ENCODE data around the gene MAP3K8. TPM values are rescaled to one million over a fixed set of nuclear protein-coding genes. Genes with fewer than 3 reads are reported as not detected.

MAP3K8 gene
- total RNA-seq, 2 donors from 2014 or later = 10.2 to 11.7 TPM

- DNase-seq = no peak
- no peaks in the 10 kb centered on the region for H3K9me3 Mint-ChIP-seq
- Histone ChIP-seq H3K9ac (ENCODE audit: extremely low read depth, low read length, poor library complexity, severe bottlenecking) (no peak overlapping the region), H3K27me3 (ENCODE audit: control insufficient read depth, insufficient read depth, low read length, poor library complexity, severe bottlenecking) (no peaks in the 10 kb centered on the region), H3K4me3 (ENCODE audit: low read length) (no peak overlapping the region), H3K4me1 (ENCODE audit: control insufficient read depth, insufficient read depth, low read length) (no peaks in the 10 kb centered on the region), H3K9me3 (ENCODE audit: control insufficient read depth, low read length) (no peaks in the 10 kb centered on the region), H3K36me3 (ENCODE audit: control insufficient read depth, insufficient read depth, low read length) (peaks cover 50% of the 10 kb centered on the region), H3K27ac (ENCODE audit: low read depth, low read length) (no peak overlapping the region)
- TF ChIP-seq, protein P1, sequence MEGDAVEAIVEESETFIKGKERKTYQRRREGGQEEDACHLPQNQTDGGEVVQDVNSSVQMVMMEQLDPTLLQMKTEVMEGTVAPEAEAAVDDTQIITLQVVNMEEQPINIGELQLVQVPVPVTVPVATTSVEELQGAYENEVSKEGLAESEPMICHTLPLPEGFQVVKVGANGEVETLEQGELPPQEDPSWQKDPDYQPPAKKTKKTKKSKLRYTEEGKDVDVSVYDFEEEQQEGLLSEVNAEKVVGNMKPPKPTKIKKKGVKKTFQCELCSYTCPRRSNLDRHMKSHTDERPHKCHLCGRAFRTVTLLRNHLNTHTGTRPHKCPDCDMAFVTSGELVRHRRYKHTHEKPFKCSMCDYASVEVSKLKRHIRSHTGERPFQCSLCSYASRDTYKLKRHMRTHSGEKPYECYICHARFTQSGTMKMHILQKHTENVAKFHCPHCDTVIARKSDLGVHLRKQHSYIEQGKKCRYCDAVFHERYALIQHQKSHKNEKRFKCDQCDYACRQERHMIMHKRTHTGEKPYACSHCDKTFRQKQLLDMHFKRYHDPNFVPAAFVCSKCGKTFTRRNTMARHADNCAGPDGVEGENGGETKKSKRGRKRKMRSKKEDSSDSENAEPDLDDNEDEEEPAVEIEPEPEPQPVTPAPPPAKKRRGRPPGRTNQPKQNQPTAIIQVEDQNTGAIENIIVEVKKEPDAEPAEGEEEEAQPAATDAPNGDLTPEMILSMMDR (conservative IDR thresholded peaks at IDR 0.05) = no peak
- WGBS, 2 experiments (ENCODE audit: insufficient coverage in 1 of 2, insufficient read length in 1 of 2) = 83 to 94% methylated on average over 4 of the region's 4 CpGs
- peaks cover 4% of the 10 kb centered on the region for H3K4me1 Mint-ChIP-seq
- no peak overlapping the region for H3K27ac Mint-ChIP-seq
- H3K4me3 Mint-ChIP-seq = no peak overlapping the region
- no peaks in the 10 kb centered on the region for H3K27me3 Mint-ChIP-seq (ENCODE audit: insufficient read depth)
- peaks cover 31% of the 10 kb centered on the region for H3K36me3 Mint-ChIP-seq (ENCODE audit: low read depth)
Measured at GRCh38 chr10:30462513-30462912, 28.5 kb downstream of the MAP3K8 start.

DNA sequence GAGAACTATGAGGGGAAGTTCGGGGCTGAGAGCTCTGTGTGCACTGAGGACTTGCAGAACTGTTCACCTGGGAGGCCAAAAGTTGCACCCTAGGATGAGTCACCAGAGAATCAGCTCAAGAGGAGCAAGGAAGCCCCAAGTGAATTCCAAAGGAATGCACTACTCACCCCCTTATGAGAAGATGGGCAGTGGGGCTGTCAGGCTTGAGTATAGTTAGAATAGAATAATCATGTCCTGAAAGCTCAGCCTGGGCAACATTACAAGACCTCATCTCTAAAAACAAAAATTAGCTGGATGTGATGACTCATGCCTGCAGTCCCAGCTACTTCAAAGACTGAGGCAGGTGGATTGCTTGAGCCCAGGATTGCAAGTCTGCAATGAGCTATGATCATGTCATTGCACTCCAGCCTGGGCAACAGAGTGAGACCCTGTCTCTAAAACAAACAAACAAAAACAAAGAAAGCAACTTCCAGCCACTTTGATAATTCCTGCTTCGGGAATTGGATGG lies 30.0 kb downstream of the MAP3K8 start:
- no peaks in the 10 kb centered on the region for H3K4me1 ChIP-seq (ENCODE audit: control insufficient read depth, insufficient read depth, low read length)
- H3K4me3 ChIP-seq (ENCODE audit: low read length) = no peak overlapping the region
- no peaks in the 10 kb centered on the region for H3K9me3 ChIP-seq (ENCODE audit: control insufficient read depth, low read length)
- no peak overlapping the region for H3K27ac Mint-ChIP-seq
- H3K4me3 Mint-ChIP-seq = no peak overlapping the region
- no peaks in the 10 kb centered on the region for H3K4me1 Mint-ChIP-seq
- no peaks in the 10 kb centered on the region for H3K27me3 ChIP-seq (ENCODE audit: control insufficient read depth, insufficient read depth, low read length, poor library complexity, severe bottlenecking)
- TF ChIP-seq, protein P1 (conservative IDR thresholded peaks at IDR 0.05) = no peak
- no peak overlapping the region for H3K9ac ChIP-seq (ENCODE audit: extremely low read depth, low read length, poor library complexity, severe bottlenecking)
- H3K9me3 Mint-ChIP-seq = no peaks in the 10 kb centered on the region
- H3K36me3 ChIP-seq (ENCODE audit: control insufficient read depth, insufficient read depth, low read length) = peaks cover 35% of the 10 kb centered on the region
- no peak overlapping the region for H3K27ac ChIP-seq (ENCODE audit: low read depth, low read length)
- no peak for DNase-seq
- H3K36me3 Mint-ChIP-seq (ENCODE audit: low read depth) = peaks cover 23% of the 10 kb centered on the region
- 86 to 88% methylated on average over 2 of the region's 2 CpGs for WGBS, 2 experiments (ENCODE audit: insufficient coverage in 1 of 2, insufficient read length in 1 of 2)
- H3K27me3 Mint-ChIP-seq (ENCODE audit: insufficient read depth) = no peaks in the 10 kb centered on the region

DNA sequence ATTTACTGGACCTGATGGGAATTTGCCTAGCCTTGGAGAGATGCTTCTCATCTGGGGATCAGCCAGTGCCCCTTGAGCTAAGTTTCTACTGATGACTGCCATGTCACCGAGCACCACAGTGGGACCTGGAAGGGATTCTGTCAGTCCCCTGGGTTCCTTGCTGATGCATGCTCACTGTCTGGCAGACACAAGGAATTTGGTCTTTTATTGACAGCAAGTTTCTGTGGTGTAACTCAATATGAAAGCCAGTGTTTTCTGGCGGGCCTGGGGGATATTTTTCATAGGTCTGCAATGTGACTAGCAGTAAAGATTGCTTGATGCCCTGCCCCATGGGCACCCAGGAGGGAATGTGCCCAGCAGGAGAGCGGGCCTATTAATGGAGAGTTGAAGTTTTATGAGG lies 30.7 kb downstream of the MAP3K8 start:
- no peaks in the 10 kb centered on the region for H3K9me3 ChIP-seq (ENCODE audit: control insufficient read depth, low read length)
- Mint-ChIP-seq H3K9me3 (no peaks in the 10 kb centered on the region), H3K4me1 (no peaks in the 10 kb centered on the region), H3K4me3 (no peak overlapping the region), H3K27me3 (ENCODE audit: insufficient read depth) (no peaks in the 10 kb centered on the region), H3K36me3 (ENCODE audit: low read depth) (peaks cover 16% of the 10 kb centered on the region), H3K27ac (no peak overlapping the region)
- WGBS, 2 experiments (ENCODE audit: insufficient coverage in 1 of 2, insufficient read length in 1 of 2) = 76 to 91% methylated on average over 2 to 3 of the region's 3 CpGs
- H3K27me3 ChIP-seq (ENCODE audit: control insufficient read depth, insufficient read depth, low read length, poor library complexity, severe bottlenecking) = no peaks in the 10 kb centered on the region
- H3K9ac ChIP-seq (ENCODE audit: extremely low read depth, low read length, poor library complexity, severe bottlenecking) = no peak overlapping the region
- H3K4me3 ChIP-seq (ENCODE audit: low read length) = no peak overlapping the region
- H3K27ac ChIP-seq (ENCODE audit: low read depth, low read length) = no peak overlapping the region
- H3K36me3 ChIP-seq (ENCODE audit: control insufficient read depth, insufficient read depth, low read length) = peaks cover 28% of the 10 kb centered on the region
- DNase-seq = no peak
- H3K4me1 ChIP-seq (ENCODE audit: control insufficient read depth, insufficient read depth, low read length) = no peaks in the 10 kb centered on the region
- TF ChIP-seq, protein P1 (conservative IDR thresholded peaks at IDR 0.05) = no peak
